Cardiac septum (tissue), 1 donor: ENCODE results near the gene ADGRG4. TPM values are rescaled to one million over a fixed set of nuclear protein-coding genes. Genes with fewer than 3 reads are reported as not detected.
"Not testable (repeated sequence)": the region's sequence is repeated elsewhere in the genome, so short reads cannot be mapped to it uniquely, and the experiment has no call there.

ENCODE experiments used
- DNase-seq: peaks from one replicate; pipeline ENCODE4 v3.0.0-alpha.2; 2020; ENCODE audit warnings: low spot score
- intact Hi-C: fragments of 100-400 bp; cut with DNase I; formaldehyde crosslinking; loops from one replicate; pipeline ENCODE4 v1.14.0; 2022
- total RNA-seq: library from RNA; stranded (reverse); fragmentation: NEBNext Ultra II Directional; extraction: Animal tissue kit (Norgen Biotek cat#: 25700); gene quantifications from one replicate; pipeline ENCODE4 v1.2.1, GENCODE V29; 2021
- donor health status: DM: no; HTN: no; CAD: no.

ADGRG4 gene
- total RNA-seq, 1 donor from 2014 or later, result 0.05 TPM

GRCh38 chrX:136369377-136369776 is 68.6 kb downstream of the ADGRG4 start:
- intact Hi-C loops, result no loop called here
- DNase-seq, result no peak

GRCh38 chrX:136376713-136377112 is 76.0 kb downstream of the ADGRG4 start:
- intact Hi-C loops, result no loop called here
- no peak for DNase-seq

- intact Hi-C loops, result no loop called here
- DNase-seq, result no peak
Measured at GRCh38 chrX:136380010-136380769, 79.4 kb downstream of the ADGRG4 start.

- DNase-seq, result no peak
- intact Hi-C loops, result no loop called here
Measured at GRCh38 chrX:136386173-136386572, 85.4 kb downstream of the ADGRG4 start.

- intact Hi-C loops, result no loop called here
- DNase-seq, result no peak
Measured at GRCh38 chrX:136386826-136387225, 86.1 kb downstream of the ADGRG4 start.

- no peak for DNase-seq
- intact Hi-C loops, result no loop called here
Measured at GRCh38 chrX:136387951-136388502, 87.3 kb downstream of the ADGRG4 start.

GRCh38 chrX:136390921-136391320 is 90.2 kb downstream of the ADGRG4 start:
- intact Hi-C loops, result loop anchor here (10.0 kb wide), 1 partner anchor 184 kb away; no protein-coding TSS in a partner anchor
- DNase-seq, result no peak

GRCh38 chrX:136395271-136395670 is 94.5 kb downstream of the ADGRG4 start:
- intact Hi-C loops, result loop anchor here (10.0 kb wide), 1 partner anchor 180 kb away; no protein-coding TSS in a partner anchor
- DNase-seq, result no peak

- no peak for DNase-seq
- intact Hi-C loops, result loop anchor here (10.0 kb wide), 1 partner anchor 178 kb away; no protein-coding TSS in a partner anchor
Measured at GRCh38 chrX:136397001-136397400, 96.2 kb downstream of the ADGRG4 start.

GRCh38 chrX:136405126-136405525 is 104.4 kb downstream of the ADGRG4 start:
- no peak for DNase-seq
- intact Hi-C loops, result no loop called here

- intact Hi-C loops, result no loop called here
- no peak for DNase-seq
Measured at GRCh38 chrX:136417806-136418205, 117.0 kb downstream of the ADGRG4 start.

GRCh38 chrX:136421338-136421737 is 120.6 kb downstream of the ADGRG4 start:
- DNase-seq, result no peak
- intact Hi-C loops, result no loop called here

GRCh38 chrX:136423724-136424123 is 123.0 kb downstream of the ADGRG4 start:
- no peak for DNase-seq
- intact Hi-C loops, result no loop called here

GRCh38 chrX:136425996-136426395 is 125.2 kb downstream of the ADGRG4 start:
- no peak for DNase-seq
- intact Hi-C loops, result no loop called here

- intact Hi-C loops, result no loop called here
- DNase-seq, result no peak
Measured at GRCh38 chrX:136431625-136432024, 130.9 kb downstream of the ADGRG4 start.

GRCh38 chrX:136437774-136438173 is 137.0 kb downstream of the ADGRG4 start:
- no peak for DNase-seq

GRCh38 chrX:136438192-136438591 is 137.4 kb downstream of the ADGRG4 start:
- DNase-seq, result no peak
- intact Hi-C loops, result no loop called here

More at GRCh38 chrX:136437774-136438173, 137.0 kb downstream of the ADGRG4 start:
- intact Hi-C loops, result no loop called here

GRCh38 chrX:136445674-136446073 is 144.9 kb downstream of the ADGRG4 start:
- intact Hi-C loops, DNase-seq: not testable (repeated sequence)

GRCh38 chrX:136446208-136446607 is 145.4 kb downstream of the ADGRG4 start:
- intact Hi-C loops, result no loop called here
- DNase-seq, result no peak

- no peak for DNase-seq
- intact Hi-C loops, result no loop called here
Measured at GRCh38 chrX:136447308-136447707, 146.5 kb downstream of the ADGRG4 start.

GRCh38 chrX:136447968-136448367 is 147.2 kb downstream of the ADGRG4 start:
- intact Hi-C loops, result no loop called here
- DNase-seq, result no peak
